ENCODE data around the gene MINDY2.
"Not testable (repeated sequence)": the region's sequence is repeated elsewhere in the genome, so short reads cannot be mapped to it uniquely, and the experiment has no call there.

The MINDY2 gene

GRCh38 chr15:58833681-58834426 lies 62.8 kb downstream of the MINDY2 start:
- DNase-seq = not testable (repeated sequence)

GRCh38 chr15:58839485-58839884 lies 68.4 kb downstream of the MINDY2 start:
- no peak for DNase-seq

- DNase-seq = no peak
These were observed 68.9 kb downstream of the MINDY2 start for GRCh38 chr15:58840048-58840447.

GRCh38 chr15:58842713-58843396 lies 71.8 kb downstream of the MINDY2 start:
- DNase-seq = no peak

GRCh38 chr15:58851205-58851604 lies 80.1 kb downstream of the MINDY2 start:
- not testable (repeated sequence) for DNase-seq

GRCh38 chr15:58852347-58852746 lies 81.2 kb downstream of the MINDY2 start:
- DNase-seq = no peak

- DNase-seq = no peak
These were observed 83.5 kb downstream of the MINDY2 start for GRCh38 chr15:58854593-58854992.

GRCh38 chr15:58856086-58856485 lies 85.0 kb downstream of the MINDY2 start:
- no peak for DNase-seq

GRCh38 chr15:58856621-58857020 lies 85.5 kb downstream of the MINDY2 start:
- DNase-seq = not testable (repeated sequence)

- no peak for DNase-seq
These were observed 91.2 kb downstream of the MINDY2 start for GRCh38 chr15:58862326-58862725.

- no peak for DNase-seq
These were observed 93.7 kb downstream of the MINDY2 start for GRCh38 chr15:58864602-58865424.

- no peak for DNase-seq
These were observed 94.4 kb downstream of the MINDY2 start for GRCh38 chr15:58865425-58865880.

- no peak for DNase-seq
These were observed 96.8 kb downstream of the MINDY2 start for GRCh38 chr15:58867926-58868325.

GRCh38 chr15:58870451-58870850 lies 99.3 kb downstream of the MINDY2 start:
- no peak for DNase-seq

- no peak for DNase-seq
These were observed 102.2 kb downstream of the MINDY2 start for GRCh38 chr15:58873267-58873666.

GRCh38 chr15:58875343-58875742 lies 104.2 kb downstream of the MINDY2 start:
- DNase-seq = no peak

GRCh38 chr15:58876306-58877106 lies 105.4 kb downstream of the MINDY2 start:
- DNase-seq = no peak

GRCh38 chr15:58877999-58878825 lies 107.1 kb downstream of the MINDY2 start:
- DNase-seq = no peak

- no peak for DNase-seq
These were observed 109.2 kb downstream of the MINDY2 start for GRCh38 chr15:58880320-58880719.

GRCh38 chr15:58882243-58882642 lies 111.1 kb downstream of the MINDY2 start:
- no peak for DNase-seq

GRCh38 chr15:58883926-58884325 lies 112.8 kb downstream of the MINDY2 start:
- not testable (repeated sequence) for DNase-seq

- no peak for DNase-seq
These were observed 115.8 kb downstream of the MINDY2 start for GRCh38 chr15:58886921-58887320.
